Breast epithelium (tissue), 3 donors: ENCODE data around the gene RALGDS.

Experiments
- POLR2A ChIP-seq: fragments of 450-650 bp; IDR thresholded peaks from one replicate; pipeline ENCODE4 v1.6.1; 2016; ENCODE audit warnings: antibody characterized with exemption, mild to moderate bottlenecking, moderate library complexity
- POLR2AphosphoS5 ChIP-seq, 3 donors: sonication (generic); formaldehyde crosslinking; IDR thresholded peaks; one replicate each; pipeline ENCODE4 v1.6.1; 2017; ENCODE audit warnings: antibody characterized with exemption in 3 of 3
- TF ChIP-seq, protein P1 (sequence below), 3 donors: fragments of 450-650 bp; IDR thresholded peaks; one replicate each; pipeline ENCODE4 v1.5.1; 2016 to 2017; ENCODE audit warnings: antibody characterized with exemption in 3 of 3, mild to moderate bottlenecking in 3 of 3, moderate library complexity in 3 of 3

DNA sequence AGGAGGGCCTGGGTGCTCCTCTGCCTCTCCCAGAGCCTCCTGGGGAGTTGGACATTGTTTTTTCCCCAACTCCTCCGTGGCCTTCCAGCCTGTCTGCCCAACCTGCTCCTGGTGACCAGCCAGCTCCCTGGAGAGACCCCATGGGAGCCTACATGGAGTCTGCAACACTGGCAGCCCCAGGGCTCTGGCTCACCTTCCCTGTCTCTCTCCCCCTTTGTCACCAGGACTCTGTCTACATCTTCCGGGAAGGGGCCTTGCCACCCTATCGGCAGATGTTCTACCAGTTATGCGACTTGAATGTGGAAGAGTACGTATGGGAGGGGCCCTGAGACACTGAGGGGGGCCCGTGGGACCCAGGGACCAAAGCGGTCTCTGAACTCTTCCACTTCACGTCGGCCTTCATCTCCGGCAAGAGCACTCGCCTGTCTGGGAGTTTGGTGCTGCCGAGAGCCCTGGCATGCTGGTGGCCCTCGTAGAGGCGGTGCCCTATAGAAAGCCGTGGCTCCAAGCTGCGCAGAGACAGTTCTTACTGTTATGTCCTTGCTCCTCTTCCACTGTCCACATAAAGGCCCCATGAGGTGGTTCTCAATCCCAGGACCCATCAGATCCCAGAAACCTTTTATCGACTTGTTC is 65.1 kb downstream of the RALGDS start:
- TF ChIP-seq, protein P1, sequence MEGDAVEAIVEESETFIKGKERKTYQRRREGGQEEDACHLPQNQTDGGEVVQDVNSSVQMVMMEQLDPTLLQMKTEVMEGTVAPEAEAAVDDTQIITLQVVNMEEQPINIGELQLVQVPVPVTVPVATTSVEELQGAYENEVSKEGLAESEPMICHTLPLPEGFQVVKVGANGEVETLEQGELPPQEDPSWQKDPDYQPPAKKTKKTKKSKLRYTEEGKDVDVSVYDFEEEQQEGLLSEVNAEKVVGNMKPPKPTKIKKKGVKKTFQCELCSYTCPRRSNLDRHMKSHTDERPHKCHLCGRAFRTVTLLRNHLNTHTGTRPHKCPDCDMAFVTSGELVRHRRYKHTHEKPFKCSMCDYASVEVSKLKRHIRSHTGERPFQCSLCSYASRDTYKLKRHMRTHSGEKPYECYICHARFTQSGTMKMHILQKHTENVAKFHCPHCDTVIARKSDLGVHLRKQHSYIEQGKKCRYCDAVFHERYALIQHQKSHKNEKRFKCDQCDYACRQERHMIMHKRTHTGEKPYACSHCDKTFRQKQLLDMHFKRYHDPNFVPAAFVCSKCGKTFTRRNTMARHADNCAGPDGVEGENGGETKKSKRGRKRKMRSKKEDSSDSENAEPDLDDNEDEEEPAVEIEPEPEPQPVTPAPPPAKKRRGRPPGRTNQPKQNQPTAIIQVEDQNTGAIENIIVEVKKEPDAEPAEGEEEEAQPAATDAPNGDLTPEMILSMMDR (IDR thresholded peaks at IDR 0.05): no peak
- TF ChIP-seq POLR2A: no peak
- no peak for TF ChIP-seq POLR2AphosphoS5 (IDR thresholded peaks at IDR 0.05)
